GM19239 (cell line): ENCODE data around the gene PLCL2.

Experiments used
- DNase-seq: peaks from one replicate; pipeline ENCODE4 v3.0.0; 2011; ENCODE audit warnings: low spot score; ENCODE audit not compliant: insufficient read length
- FAIRE-seq: peaks from 2 replicates; lab custom pipeline; 2011; peaks lifted over from hg19 to GRCh38; lab: Jason Lieb, UNC

Gene PLCL2

GRCh38 chr3:16911916-16912315, 27.2 kb downstream of the PLCL2 start:
- FAIRE-seq (peak; percentile 40), DNase-seq (no peak)

GRCh38 chr3:16912400-16913263, 27.9 kb downstream of the PLCL2 start:
- DNase-seq (no peak), FAIRE-seq (peak; percentile 99)

GRCh38 chr3:16913264-16913580, 28.5 kb downstream of the PLCL2 start:
- no peak for DNase-seq
- no peak for FAIRE-seq

- DNase-seq (no peak), FAIRE-seq (no peak)
Measured at GRCh38 chr3:16916840-16917239, 32.1 kb downstream of the PLCL2 start.

- no peak for DNase-seq
- FAIRE-seq: no peak
Measured at GRCh38 chr3:16917256-16917935, 32.6 kb downstream of the PLCL2 start.

- no peak for DNase-seq
- FAIRE-seq: peak; percentile 58
Measured at GRCh38 chr3:16917980-16918682, 33.4 kb downstream of the PLCL2 start.

GRCh38 chr3:16918683-16919025, 33.9 kb downstream of the PLCL2 start:
- peak; percentile 26 for FAIRE-seq
- no peak for DNase-seq

- FAIRE-seq (no peak), DNase-seq (no peak)
Measured at GRCh38 chr3:16923112-16923511, 38.4 kb downstream of the PLCL2 start.

GRCh38 chr3:16927485-16927884, 42.7 kb downstream of the PLCL2 start:
- FAIRE-seq (peak; percentile 78), DNase-seq (no peak)

GRCh38 chr3:16928386-16929132, 43.8 kb downstream of the PLCL2 start:
- peak; percentile 84 for FAIRE-seq
- DNase-seq: no peak

- FAIRE-seq: no peak
Measured at GRCh38 chr3:16929311-16929710, 44.6 kb downstream of the PLCL2 start.

GRCh38 chr3:16932877-16933276, 48.1 kb downstream of the PLCL2 start:
- FAIRE-seq (peak; percentile 88), DNase-seq (peak; percentile 12)

More at GRCh38 chr3:16929311-16929710, 44.6 kb downstream of the PLCL2 start:
- DNase-seq: no peak

GRCh38 chr3:16935781-16936180, 51.0 kb downstream of the PLCL2 start:
- FAIRE-seq: peak; percentile 14
- no peak for DNase-seq

- no peak for DNase-seq
- FAIRE-seq: peak; percentile 11
Measured at GRCh38 chr3:16936233-16936632, 51.5 kb downstream of the PLCL2 start.

- FAIRE-seq: no peak
- no peak for DNase-seq
Measured at GRCh38 chr3:16936676-16937230, 52.0 kb downstream of the PLCL2 start.

- DNase-seq: no peak
- FAIRE-seq: no peak
Measured at GRCh38 chr3:16937326-16937845, 52.6 kb downstream of the PLCL2 start.

- DNase-seq: no peak
- no peak for FAIRE-seq
Measured at GRCh38 chr3:16940769-16941700, 56.3 kb downstream of the PLCL2 start.

GRCh38 chr3:16942955-16943354, 58.2 kb downstream of the PLCL2 start:
- FAIRE-seq: no peak
- no peak for DNase-seq

- no peak for DNase-seq
- FAIRE-seq: no peak
Measured at GRCh38 chr3:16943857-16944256, 59.1 kb downstream of the PLCL2 start.
